ENCODE results near the gene BCKDHA.
"Not testable (repeated sequence)": the region's sequence is repeated elsewhere in the genome, so short reads cannot be mapped to it uniquely, and the experiment has no call there.

GRCh38 chr19:41408846-41409245 is 11.2 kb downstream of the BCKDHA start:
- TF ChIP-seq CTCF (IDR thresholded peaks at IDR 0.05; ENCODE audit: poor library complexity); EZH2 (IDR thresholded peaks at IDR 0.05; ENCODE audit: borderline replicate concordance): not testable (repeated sequence)

Data from hepatocyte (in vitro differentiated cells).